Measurements from ENCODE around the gene S100B.

DNA sequence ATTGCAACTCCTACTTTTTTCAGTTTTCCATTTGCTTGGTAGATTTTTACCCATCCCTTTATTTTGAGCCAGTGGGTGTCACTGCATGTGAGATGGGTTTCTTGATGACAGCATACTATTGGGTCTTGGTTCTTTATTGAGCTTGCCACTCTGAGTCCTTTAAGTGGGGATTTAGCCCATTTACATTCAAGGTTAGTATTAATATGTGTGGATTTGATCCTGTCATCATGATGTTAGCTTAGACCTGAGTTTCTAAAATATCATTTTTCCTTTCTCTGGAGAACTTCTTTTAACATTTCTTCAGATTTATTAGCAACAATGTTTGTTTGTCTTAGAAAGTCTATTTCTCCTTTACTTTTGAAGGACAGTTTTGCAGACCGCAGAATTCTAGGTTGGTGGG lies 11.8 kb upstream of the S100B start:
- no peak for TF ChIP-seq POLR2A (IDR thresholded peaks at IDR 0.05)
- TF ChIP-seq, protein P1, sequence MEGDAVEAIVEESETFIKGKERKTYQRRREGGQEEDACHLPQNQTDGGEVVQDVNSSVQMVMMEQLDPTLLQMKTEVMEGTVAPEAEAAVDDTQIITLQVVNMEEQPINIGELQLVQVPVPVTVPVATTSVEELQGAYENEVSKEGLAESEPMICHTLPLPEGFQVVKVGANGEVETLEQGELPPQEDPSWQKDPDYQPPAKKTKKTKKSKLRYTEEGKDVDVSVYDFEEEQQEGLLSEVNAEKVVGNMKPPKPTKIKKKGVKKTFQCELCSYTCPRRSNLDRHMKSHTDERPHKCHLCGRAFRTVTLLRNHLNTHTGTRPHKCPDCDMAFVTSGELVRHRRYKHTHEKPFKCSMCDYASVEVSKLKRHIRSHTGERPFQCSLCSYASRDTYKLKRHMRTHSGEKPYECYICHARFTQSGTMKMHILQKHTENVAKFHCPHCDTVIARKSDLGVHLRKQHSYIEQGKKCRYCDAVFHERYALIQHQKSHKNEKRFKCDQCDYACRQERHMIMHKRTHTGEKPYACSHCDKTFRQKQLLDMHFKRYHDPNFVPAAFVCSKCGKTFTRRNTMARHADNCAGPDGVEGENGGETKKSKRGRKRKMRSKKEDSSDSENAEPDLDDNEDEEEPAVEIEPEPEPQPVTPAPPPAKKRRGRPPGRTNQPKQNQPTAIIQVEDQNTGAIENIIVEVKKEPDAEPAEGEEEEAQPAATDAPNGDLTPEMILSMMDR (IDR thresholded peaks at IDR 0.05), result no peak
- TF ChIP-seq POLR2AphosphoS5 (IDR thresholded peaks at IDR 0.05), result no peak

All from stomach (tissue), 4 donors.